SK-N-SH treated with all-trans-retinoic acid at 6 μM for 48 hours (cell line): ENCODE results near the gene ZBTB16.

Experiments used
- BACH2 ChIP-seq: fragments of 250-450 bp; sonication (Bioruptor Pico); IDR thresholded peaks from 2 replicates; pipeline ENCODE4 v1.9.0; 2021; ENCODE audit warnings: mild to moderate bottlenecking, borderline replicate concordance
- CREB5 ChIP-seq: fragments of 250-450 bp; sonication (Bioruptor Pico); IDR thresholded peaks from 2 replicates; pipeline ENCODE4 v1.5.1; 2020; ENCODE audit warnings: low read depth, mild to moderate bottlenecking, moderate library complexity
- RARB ChIP-seq: fragments of 250-450 bp; sonication (Bioruptor Pico); IDR thresholded peaks from 2 replicates; pipeline ENCODE4 v1.8.0; 2021; ENCODE audit warnings: mild to moderate bottlenecking, moderate library complexity
- TOX ChIP-seq: fragments of 250-450 bp; sonication (Bioruptor Pico); IDR thresholded peaks from 2 replicates; pipeline ENCODE4 v1.8.0; 2021; ENCODE audit warnings: mild to moderate bottlenecking, moderate library complexity, borderline replicate concordance
- ZFP30 ChIP-seq: fragments of 450-650 bp; formaldehyde crosslinking; IDR thresholded peaks from 2 replicates; pipeline ENCODE4 v1.5.0; 2022; ENCODE audit warnings: mild to moderate bottlenecking, moderate library complexity

DNA sequence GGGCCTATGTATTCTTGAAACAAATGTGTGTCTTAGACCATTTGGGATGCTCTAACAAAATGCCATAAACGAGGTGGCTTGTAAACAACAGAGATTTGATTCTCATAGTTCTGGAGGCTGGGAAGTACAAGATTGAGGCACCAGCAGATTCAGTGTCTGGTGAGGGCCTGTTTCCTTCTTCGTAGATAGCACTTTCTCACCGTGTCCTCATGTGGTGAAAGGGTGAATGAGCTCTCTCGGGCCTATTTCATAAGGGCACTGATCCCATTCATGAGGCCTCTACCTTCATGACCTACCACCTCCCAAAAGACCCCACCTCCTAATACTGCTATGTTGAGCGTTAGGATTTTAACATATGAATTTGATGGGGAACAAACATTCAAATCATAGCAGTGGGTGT, 230.3 kb downstream of the ZBTB16 start:
- TF ChIP-seq ZFP30 (CRISPR knock-in tag) (no peak), BACH2 (CRISPR knock-in tag) (no peak), RARB (no peak), TOX (no peak), CREB5 (CRISPR knock-in tag) (no peak)
